Activated naive CD4-positive, alpha-beta T cell treated with anti-CD3 and anti-CD28 coated beads for 36 hours (primary cell): ENCODE results near the gene KIF18B. TPM values are rescaled to one million over a fixed set of nuclear protein-coding genes. Genes with fewer than 3 reads are reported as not detected.

Experiments used
- CTCF ChIA-PET: fragments of 350-600 bp; sonication (Branson Sonifier 250); formaldehyde crosslinking; loops from one replicate; lab custom pipeline; 2021; ENCODE audit warnings: antibody characterized with exemption; lab: Charles Lee
- DNase-seq: peaks from one replicate; pipeline ENCODE4 v3.0.0-alpha.2; 2020
- H3K27ac Mint-ChIP-seq: one replicate; pipeline ENCODE4 v1.8.0; 2021; ENCODE audit warnings: mild to moderate bottlenecking, mixed read lengths
- H3K27me3 Mint-ChIP-seq: one replicate; pipeline ENCODE4 v1.8.0; 2021; ENCODE audit warnings: low read depth, mixed read lengths
- H3K36me3 Mint-ChIP-seq: one replicate; pipeline ENCODE4 v1.8.0; 2021; ENCODE audit warnings: low read depth, mixed read lengths
- H3K4me1 Mint-ChIP-seq: one replicate; pipeline ENCODE4 v1.8.0; 2021; ENCODE audit warnings: low read depth, mixed read lengths
- H3K4me3 Mint-ChIP-seq: one replicate; pipeline ENCODE4 v1.8.0; 2021; ENCODE audit warnings: mild to moderate bottlenecking, moderate library complexity, mixed read lengths
- H3K9me3 Mint-ChIP-seq: one replicate; pipeline ENCODE4 v1.8.0; 2021; ENCODE audit warnings: mixed read lengths
- intact Hi-C: fragments of 100-400 bp; cut with micrococcal nuclease; formaldehyde crosslinking; loops from one replicate; pipeline ENCODE4 v1.15.1; 2023
- total RNA-seq, 2 experiments: library from RNA; stranded (reverse); gene quantifications; one replicate each; pipeline ENCODE4 v1.2.3, GENCODE V29; 2021

KIF18B gene
- total RNA-seq, 2 experiments from 2014 or later = 54.9 to 55.4 TPM

GRCh38 chr17:44979426-44979995 is 31.9 kb upstream of the KIF18B start:
- no peak overlapping the region for H3K27ac Mint-ChIP-seq
- H3K4me3 Mint-ChIP-seq = no peak overlapping the region
- no peaks in the 10 kb centered on the region for H3K36me3 Mint-ChIP-seq
- H3K27me3 Mint-ChIP-seq = peaks cover 13% of the 10 kb centered on the region
- CTCF ChIA-PET = no interaction called here
- intact Hi-C loops = no loop called here
- no peaks in the 10 kb centered on the region for H3K4me1 Mint-ChIP-seq
- DNase-seq = no peak
- no peaks in the 10 kb centered on the region for H3K9me3 Mint-ChIP-seq

GRCh38 chr17:44978807-44979206 is 31.2 kb upstream of the KIF18B start:
- Mint-ChIP-seq H3K36me3 (no peaks in the 10 kb centered on the region), H3K4me1 (no peaks in the 10 kb centered on the region), H3K9me3 (no peaks in the 10 kb centered on the region), H3K27me3 (peaks cover 13% of the 10 kb centered on the region), H3K27ac (no peak overlapping the region), H3K4me3 (no peak overlapping the region)
- no peak for DNase-seq
- intact Hi-C loops = no loop called here
- CTCF ChIA-PET = no interaction called here

GRCh38 chr17:44977814-44978550 is 30.4 kb upstream of the KIF18B start:
- H3K9me3 Mint-ChIP-seq = no peaks in the 10 kb centered on the region
- no peaks in the 10 kb centered on the region for H3K4me1 Mint-ChIP-seq
- H3K4me3 Mint-ChIP-seq = no peak overlapping the region
- intact Hi-C loops = no loop called here
- no peak for DNase-seq
- CTCF ChIA-PET = interaction anchor here (1.1 kb wide), 1 partner anchor 9 kb away, joined by 5 read pairs; no protein-coding TSS in a partner anchor
- no peak overlapping the region for H3K27ac Mint-ChIP-seq
- peaks cover 13% of the 10 kb centered on the region for H3K27me3 Mint-ChIP-seq
- H3K36me3 Mint-ChIP-seq = no peaks in the 10 kb centered on the region

- Mint-ChIP-seq H3K27ac (no peak overlapping the region), H3K27me3 (peaks cover 15% of the 10 kb centered on the region), H3K9me3 (no peaks in the 10 kb centered on the region), H3K36me3 (no peaks in the 10 kb centered on the region), H3K4me1 (peaks cover 9% of the 10 kb centered on the region), H3K4me3 (no peak overlapping the region)
- intact Hi-C loops = no loop called here
- CTCF ChIA-PET = interaction anchor here (1.1 kb wide), 1 partner anchor 8 kb away, joined by 5 read pairs; no protein-coding TSS in a partner anchor
- DNase-seq = no peak
Observed at GRCh38 chr17:44977065-44977464, 29.5 kb upstream of the KIF18B start.

- peaks cover 15% of the 10 kb centered on the region for H3K4me1 Mint-ChIP-seq
- no peaks in the 10 kb centered on the region for H3K36me3 Mint-ChIP-seq
- intact Hi-C loops = no loop called here
- peaks cover 16% of the 10 kb centered on the region for H3K27me3 Mint-ChIP-seq
- H3K4me3 Mint-ChIP-seq = no peak overlapping the region
- no peak overlapping the region for H3K27ac Mint-ChIP-seq
- CTCF ChIA-PET = interaction anchor here (0.5 kb wide), 1 partner anchor 73 kb away, joined by 3 read pairs; no protein-coding TSS in a partner anchor
- H3K9me3 Mint-ChIP-seq = no peaks in the 10 kb centered on the region
- DNase-seq = no peak
Observed at GRCh38 chr17:44976206-44976605, 28.6 kb upstream of the KIF18B start.

GRCh38 chr17:44972953-44973352 is 25.4 kb upstream of the KIF18B start:
- H3K36me3 Mint-ChIP-seq = no peaks in the 10 kb centered on the region
- no peak overlapping the region for H3K4me3 Mint-ChIP-seq
- H3K9me3 Mint-ChIP-seq = no peaks in the 10 kb centered on the region
- CTCF ChIA-PET = interaction anchor here (0.6 to 3.0 kb wide), 4 partner anchors 53 to 805 kb away, joined by 3 to 15 read pairs (median 4); no protein-coding TSS in a partner anchor
- intact Hi-C loops = loop anchor here (1.0 to 5.0 kb wide), 6 partner anchors 26 to 344 kb away; partner anchors contain the start of genes DCAKD, KIF18B, MAP3K14 and NMT1
- H3K27me3 Mint-ChIP-seq = peaks cover 30% of the 10 kb centered on the region
- DNase-seq = no peak
- H3K4me1 Mint-ChIP-seq = peaks cover 31% of the 10 kb centered on the region
- no peak overlapping the region for H3K27ac Mint-ChIP-seq

- CTCF ChIA-PET = interaction anchor here (0.8 to 3.0 kb wide), 5 partner anchors 21 to 803 kb away, joined by 3 to 15 read pairs (median 5); no protein-coding TSS in a partner anchor
- H3K27me3 Mint-ChIP-seq = peaks cover 35% of the 10 kb centered on the region
- H3K9me3 Mint-ChIP-seq = no peaks in the 10 kb centered on the region
- H3K27ac Mint-ChIP-seq = peak overlapping the region; percentile 75
- peaks cover 36% of the 10 kb centered on the region for H3K4me1 Mint-ChIP-seq
- no peaks in the 10 kb centered on the region for H3K36me3 Mint-ChIP-seq
- intact Hi-C loops = loop anchor here (1.0 to 5.0 kb wide), 6 partner anchors 25 to 345 kb away; partner anchors contain the start of genes DCAKD, KIF18B, MAP3K14 and NMT1
- DNase-seq = peak; percentile 86
- peak overlapping the region; percentile 14 for H3K4me3 Mint-ChIP-seq
Observed at GRCh38 chr17:44971776-44972483, 24.4 kb upstream of the KIF18B start.

- no peaks in the 10 kb centered on the region for H3K9me3 Mint-ChIP-seq
- H3K27ac Mint-ChIP-seq = no peak overlapping the region
- peak overlapping the region; percentile 49 for H3K4me3 Mint-ChIP-seq
- CTCF ChIA-PET = interaction anchor here (1.0 to 3.0 kb wide), 5 partner anchors 10 to 165 kb away, joined by 3 to 15 read pairs (median 3); partner anchors contain the start of gene ACBD4
- peaks cover 44% of the 10 kb centered on the region for H3K4me1 Mint-ChIP-seq
- no peaks in the 10 kb centered on the region for H3K36me3 Mint-ChIP-seq
- DNase-seq = peak; percentile 65
- intact Hi-C loops = loop anchor here (5.0 kb wide), 2 partner anchors 257 to 347 kb away; partner anchors contain the start of gene MAP3K14
- peaks cover 51% of the 10 kb centered on the region for H3K27me3 Mint-ChIP-seq
Observed at GRCh38 chr17:44970136-44970741, 22.7 kb upstream of the KIF18B start.

GRCh38 chr17:44969144-44969780 is 21.7 kb upstream of the KIF18B start:
- Mint-ChIP-seq H3K27me3 (peaks cover 50% of the 10 kb centered on the region), H3K27ac (no peak overlapping the region), H3K36me3 (no peaks in the 10 kb centered on the region), H3K9me3 (no peaks in the 10 kb centered on the region), H3K4me1 (peaks cover 44% of the 10 kb centered on the region), H3K4me3 (peak overlapping the region; percentile 20)
- CTCF ChIA-PET = interaction anchor here (0.7 to 2.1 kb wide), 3 partner anchors 8 to 56 kb away, joined by 3 to 6 read pairs (median 5); no protein-coding TSS in a partner anchor
- no peak for DNase-seq
- intact Hi-C loops = loop anchor here (2.0 kb wide), 1 partner anchor 50 kb away; no protein-coding TSS in a partner anchor

GRCh38 chr17:44968225-44969143 is 20.9 kb upstream of the KIF18B start, which contains the start of gene C1QL1:
Gene C1QL1, minus strand, starts transcription at chr17:44968303. Its CDS starts 255 bp downstream, at chr17:44968048.
- Mint-ChIP-seq H3K27me3 (peaks cover 51% of the 10 kb centered on the region), H3K27ac (no peak within 1 kb of the TSS), H3K4me1 (peaks cover 44% of the 10 kb centered on the region), H3K4me3 (peak within 1 kb of the TSS; percentile 59), H3K9me3 (no peaks in the 10 kb centered on the region), H3K36me3 (no peaks in the 10 kb centered on the region)
- intact Hi-C loops = loop anchor here (1.0 to 2.0 kb wide), 4 partner anchors 21 to 93 kb away; partner anchors contain the start of genes EFTUD2, KIF18B and NMT1
- CTCF ChIA-PET = interaction anchor here (0.5 to 1.1 kb wide), 3 partner anchors 9 to 56 kb away, joined by 3 to 5 read pairs (median 3); no protein-coding TSS in a partner anchor
- DNase-seq = peak; percentile 86
